HG03521 (cell line): Measurements from ENCODE around the gene WASF1.
"Not testable (repeated sequence)": the region's sequence is repeated elsewhere in the genome, so short reads cannot be mapped to it uniquely, and the experiment has no call there.

Source experiments
- ATAC-seq: cut with Tn5 transposase; IDR thresholded peaks from one replicate; pipeline ENCODE4 v1.9.1; 2021; ENCODE audit warnings: mild to moderate bottlenecking, moderate library complexity; ENCODE audit not compliant: unreplicated experiment

WASF1 gene

DNA sequence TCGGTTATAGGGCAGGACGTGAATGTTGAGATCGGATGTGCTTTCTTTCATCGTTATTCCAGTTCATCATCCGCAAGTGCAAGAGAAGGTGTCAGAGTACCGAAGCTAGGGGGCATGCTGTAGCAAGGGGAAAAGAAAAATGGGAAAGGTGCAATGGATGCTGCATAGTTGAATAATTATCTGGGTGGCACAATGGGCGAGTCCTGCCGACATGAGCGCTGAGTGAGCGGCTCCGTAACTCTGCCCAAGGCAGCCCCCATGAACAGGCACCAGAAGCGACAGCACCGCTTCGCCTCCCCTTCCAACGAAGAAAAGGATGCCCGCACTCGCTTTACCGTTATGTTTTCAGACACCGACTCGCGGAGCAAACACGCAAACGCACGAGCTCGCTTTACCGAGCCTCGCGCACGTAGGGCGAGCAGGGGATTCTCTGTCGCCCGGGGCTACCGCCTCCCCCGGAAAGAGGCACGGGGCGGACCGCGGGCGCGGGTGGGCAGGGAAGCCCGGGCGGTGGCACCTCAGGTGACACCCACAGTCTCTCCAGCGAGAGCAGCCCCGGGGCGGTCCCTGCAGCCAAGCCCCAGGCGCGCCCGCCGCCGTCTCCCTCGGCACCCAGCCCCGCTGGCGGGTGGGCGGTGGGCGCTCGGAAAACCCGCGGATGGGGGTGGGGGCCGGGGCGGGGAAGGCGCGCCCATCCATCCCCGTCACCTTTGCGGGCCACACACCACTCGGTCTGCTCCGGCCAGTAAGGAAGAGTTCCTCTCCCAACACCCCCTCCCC is 654 bp downstream of the WASF1 start:
- ATAC-seq = peak; percentile 15

DNA sequence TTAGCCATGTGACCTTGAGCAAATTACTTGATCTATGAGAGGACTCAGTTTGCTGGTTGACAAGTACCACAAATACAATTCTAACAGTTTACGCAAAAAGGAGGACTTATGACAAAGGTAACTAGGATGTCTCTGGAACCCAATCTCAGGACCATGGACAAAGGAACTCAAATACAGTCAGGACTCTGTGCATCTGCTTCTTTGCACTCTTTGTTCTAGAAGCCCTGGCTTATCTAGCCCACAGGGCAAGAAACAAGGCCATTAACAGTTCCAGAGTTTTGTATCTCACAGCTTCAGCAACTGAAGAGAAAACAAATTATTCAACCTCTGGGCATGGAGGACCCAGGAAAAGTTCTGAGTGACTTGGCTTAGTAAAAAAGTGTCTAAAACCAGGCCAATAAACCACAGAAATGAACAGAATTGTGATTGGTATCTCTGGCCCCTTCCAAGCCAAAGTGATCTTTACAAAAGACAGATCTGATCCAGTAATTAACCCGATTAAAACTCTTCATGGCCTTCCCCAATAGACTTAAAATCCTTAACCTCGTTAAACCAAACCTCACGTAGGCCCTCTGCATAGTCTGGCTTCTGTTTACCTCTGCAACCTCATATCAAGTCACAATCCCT is 5.9 kb downstream of the WASF1 start:
- ATAC-seq = no peak

DNA sequence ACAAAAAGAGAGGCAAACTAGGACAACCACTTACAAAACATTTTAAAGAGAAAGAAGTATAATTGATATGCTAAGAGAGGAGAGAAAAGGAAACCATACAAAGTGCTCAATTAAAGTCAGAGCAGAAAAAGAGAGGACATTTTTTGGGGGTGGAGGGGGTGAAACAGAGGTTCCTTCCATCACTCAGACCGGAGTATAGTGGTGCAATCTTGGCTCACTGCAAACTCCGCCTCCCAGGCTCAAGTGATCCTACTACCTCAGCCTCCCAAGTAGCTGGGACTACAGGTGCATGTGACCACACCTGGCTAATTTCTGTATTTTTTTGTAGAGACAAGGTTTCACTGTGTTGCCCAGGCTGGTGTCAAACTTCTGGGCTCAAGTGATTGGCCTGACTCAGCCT is 9.4 kb downstream of the WASF1 start:
- no peak for ATAC-seq

DNA sequence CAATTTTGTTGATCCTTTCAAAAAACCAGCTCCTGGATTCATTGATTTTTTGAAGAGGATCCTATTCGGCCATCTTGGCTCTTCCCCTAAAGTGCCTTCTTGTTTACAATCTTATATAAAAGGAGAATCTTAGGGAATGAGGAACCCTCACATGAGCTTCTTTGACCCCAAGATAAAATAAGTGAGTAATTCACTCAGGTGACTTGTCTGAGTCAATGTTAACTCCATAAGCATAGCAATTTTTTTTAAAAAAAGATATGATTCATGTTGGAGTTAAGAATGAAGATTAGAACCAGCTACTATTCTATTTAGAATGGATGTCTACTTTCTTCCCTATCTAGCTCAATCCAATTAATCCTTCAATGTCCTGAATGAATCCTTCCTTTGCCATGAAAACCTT is 21.0 kb downstream of the WASF1 start:
- no peak for ATAC-seq

DNA sequence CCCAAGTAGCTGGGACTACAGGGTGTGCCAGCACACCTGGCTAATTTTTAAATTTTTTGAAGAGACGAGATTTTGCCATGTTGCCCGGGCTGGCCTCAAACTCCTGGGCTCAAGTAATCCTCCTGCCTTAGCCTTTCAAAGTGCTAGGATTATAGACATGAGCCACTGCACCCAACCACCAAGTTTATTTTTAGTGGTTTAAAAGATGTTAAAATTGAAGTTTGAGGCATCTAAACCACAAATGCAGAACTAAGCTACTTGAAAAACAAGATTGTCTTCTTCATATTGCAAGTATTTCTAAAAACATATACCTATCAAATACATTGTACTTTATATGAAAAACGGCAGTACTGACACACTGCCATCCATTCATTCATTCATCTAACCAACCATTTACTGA is 31.6 kb downstream of the WASF1 start:
- ATAC-seq = no peak

DNA sequence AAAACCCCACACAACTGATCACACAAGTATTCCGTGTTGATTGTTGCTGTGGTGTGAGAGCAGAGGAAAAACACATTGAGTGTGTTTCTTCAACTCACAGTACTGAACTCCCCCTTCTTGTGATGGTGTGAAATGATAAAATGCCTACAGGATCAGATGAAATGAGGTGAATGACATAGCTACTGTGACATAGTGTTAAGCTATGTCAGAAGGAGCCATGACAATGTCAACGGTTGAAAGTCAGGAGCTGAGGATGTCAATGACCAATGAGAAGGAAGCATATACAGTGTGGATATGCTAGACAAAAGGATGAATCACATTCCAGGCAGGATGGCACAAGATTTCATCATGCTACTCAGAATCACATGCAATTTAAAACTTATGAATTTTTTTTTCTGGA is 38.8 kb downstream of the WASF1 start:
- ATAC-seq = no peak

DNA sequence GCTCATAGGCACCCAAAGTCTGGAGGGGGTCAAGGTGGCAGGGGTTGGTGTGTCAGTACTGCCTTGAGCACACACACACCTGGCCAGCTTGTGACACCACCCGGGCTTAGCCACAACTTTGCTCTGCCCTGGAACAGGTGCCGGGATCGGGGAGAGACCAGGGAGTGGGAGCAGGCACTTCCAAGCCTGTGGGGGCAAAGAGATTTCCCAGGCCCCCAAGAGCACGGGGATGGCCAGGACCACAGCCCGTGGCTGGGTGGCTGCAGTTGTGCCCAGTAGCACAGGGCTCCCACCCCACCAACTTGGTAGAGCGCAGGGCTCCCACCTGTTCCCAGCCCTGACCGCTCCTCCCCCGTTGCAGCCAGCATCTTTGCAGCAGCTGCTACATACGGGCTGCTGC is 40.4 kb downstream of the WASF1 start:
- ATAC-seq = no peak

DNA sequence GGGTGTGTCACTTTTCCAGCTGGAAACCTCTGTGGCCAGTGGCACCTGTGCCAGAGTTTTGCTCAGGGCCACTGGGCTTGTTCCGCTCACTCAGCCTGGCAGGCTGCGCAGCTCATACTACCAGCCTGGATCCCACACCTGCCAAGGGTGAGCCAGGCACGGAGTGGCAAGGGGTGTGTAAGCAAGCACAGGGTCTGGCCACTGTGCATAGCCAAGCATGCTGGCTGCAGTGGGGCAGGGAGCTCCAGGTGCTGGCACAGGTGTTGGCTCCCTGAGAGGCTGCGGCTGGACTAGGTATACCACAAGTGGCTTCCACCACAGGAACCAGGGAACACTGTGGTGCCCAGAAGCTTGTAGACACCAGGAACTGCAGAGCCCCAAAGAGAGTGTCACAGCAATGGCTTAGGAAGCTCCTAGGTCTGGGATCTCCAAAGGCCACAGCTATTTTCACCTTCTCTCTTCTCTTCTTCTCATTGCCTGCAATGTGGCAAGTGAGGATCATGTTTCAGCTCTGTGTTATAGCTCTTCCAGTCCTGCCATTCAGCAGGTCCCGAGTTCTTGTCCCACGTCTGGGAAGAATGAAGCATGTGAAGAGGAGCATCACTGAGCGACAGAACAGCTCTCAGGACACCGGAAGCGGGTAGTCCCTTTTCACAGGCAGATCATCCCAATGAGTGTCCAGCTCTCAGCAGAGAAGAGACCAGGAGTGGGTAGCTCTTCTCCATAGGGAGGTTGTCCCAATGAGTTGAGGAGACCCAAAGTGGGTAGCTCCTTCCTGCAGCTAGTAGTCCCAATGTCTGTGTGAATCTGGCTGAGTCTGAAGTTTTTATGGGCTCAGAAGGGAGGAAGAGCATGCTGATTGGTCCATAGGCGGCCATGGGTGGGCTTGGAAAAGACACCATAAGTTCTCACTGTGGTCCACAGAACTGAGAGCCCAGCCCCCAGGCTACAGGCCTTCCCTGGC is 41.3 kb downstream of the WASF1 start:
- no peak for ATAC-seq

DNA sequence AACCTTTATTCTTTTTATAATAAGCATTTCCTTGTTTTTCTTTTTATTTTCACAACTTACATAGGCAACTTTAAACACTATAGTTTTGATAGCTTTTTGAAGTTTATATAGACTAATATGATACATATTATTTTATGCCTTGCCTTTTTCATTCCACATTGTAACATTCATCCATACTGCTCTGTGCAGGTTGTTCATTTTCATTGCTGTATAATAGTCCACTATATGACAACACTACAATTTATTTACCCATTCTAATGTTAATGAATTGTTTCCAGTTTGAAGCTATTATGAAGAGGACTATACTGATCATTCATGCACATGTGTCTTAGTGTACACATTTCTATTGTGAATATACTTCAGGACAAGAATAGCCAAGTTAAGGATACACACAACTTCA is 49.1 kb downstream of the WASF1 start:
- ATAC-seq = no peak

GRCh38 chr6:110128418-110128817 is 51.1 kb downstream of the WASF1 start:
- no peak for ATAC-seq

DNA sequence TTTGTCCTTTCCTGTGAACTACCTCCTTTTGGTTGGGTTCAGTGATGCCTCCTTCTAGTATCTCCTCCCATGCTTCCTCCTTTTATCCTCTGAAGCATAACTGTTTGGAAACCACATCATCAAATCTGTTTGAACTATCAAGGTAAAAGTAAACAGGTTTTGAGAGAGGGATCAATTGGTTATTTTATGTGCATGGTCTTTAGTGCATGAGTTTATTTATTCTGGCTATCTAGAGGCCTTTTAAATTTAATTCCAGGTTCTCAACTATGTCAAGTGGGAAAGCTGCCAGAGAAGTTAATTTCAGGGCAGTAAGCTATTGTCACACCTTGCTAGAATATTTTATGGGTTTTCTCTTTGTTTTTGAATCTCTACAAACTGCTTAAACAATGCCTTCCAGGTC is 54.1 kb downstream of the WASF1 start:
- ATAC-seq = no peak

DNA sequence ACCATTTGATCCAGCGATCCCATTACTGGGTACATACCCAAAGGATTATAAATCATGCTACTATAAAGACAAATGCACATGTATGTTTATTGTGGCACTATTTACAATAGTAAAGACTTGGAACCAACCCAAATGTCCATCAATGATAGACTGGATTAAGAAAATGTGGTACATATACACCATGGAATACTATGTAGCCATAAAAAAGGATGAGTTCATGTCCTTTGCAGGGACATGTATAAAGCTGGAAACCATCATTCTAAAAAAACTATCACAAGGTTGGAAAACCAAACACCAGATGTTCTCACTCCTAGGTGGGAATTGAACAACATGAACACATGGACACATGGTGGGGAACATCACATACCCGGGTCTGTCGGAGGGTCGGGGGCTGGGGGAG is 57.8 kb downstream of the WASF1 start:
- not testable (repeated sequence) for ATAC-seq

- ATAC-seq = no peak
These were observed 63.2 kb downstream of the WASF1 start for GRCh38 chr6:110116258-110116657.

GRCh38 chr6:110114004-110114403 is 65.5 kb downstream of the WASF1 start:
- no peak for ATAC-seq

GRCh38 chr6:110105296-110105695 is 74.2 kb downstream of the WASF1 start:
- no peak for ATAC-seq

DNA sequence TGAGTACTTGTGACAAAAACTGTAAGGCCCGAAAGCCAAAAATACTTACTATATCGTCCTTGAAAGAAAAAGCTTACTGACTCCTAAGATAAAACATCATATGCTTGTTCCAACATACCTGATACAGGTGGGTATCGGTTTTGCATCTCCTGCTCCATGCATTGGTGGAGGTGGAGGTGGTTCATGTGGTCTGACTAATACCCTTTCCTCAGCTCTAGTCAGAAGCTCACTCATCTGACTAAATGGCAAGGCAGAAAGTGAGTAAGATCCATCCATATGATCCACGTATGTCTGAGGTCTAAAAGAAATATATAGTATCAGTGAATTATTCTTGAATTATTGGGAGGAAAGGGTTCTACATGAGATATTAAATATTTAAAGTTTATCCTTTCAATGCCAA is 76.2 kb downstream of the WASF1 start:
- no peak for ATAC-seq

DNA sequence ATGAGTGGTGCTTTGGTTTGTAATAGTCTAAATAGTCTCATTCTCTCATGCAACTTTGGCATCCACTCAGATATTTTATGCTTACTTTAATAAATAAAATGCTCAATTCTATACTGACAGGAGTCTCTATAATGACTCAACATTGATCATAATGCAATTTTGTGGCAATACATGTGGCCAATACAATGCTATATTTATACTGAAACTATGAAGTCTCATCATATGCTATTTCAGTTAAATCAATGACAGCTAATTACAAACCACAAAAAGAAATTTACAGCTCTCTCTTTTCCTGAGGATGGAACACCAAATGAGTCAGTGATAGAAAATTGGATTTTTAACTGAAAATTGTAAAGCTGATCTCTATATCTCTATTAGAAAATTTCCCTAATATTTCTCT is 77.1 kb downstream of the WASF1 start:
- no peak for ATAC-seq

DNA sequence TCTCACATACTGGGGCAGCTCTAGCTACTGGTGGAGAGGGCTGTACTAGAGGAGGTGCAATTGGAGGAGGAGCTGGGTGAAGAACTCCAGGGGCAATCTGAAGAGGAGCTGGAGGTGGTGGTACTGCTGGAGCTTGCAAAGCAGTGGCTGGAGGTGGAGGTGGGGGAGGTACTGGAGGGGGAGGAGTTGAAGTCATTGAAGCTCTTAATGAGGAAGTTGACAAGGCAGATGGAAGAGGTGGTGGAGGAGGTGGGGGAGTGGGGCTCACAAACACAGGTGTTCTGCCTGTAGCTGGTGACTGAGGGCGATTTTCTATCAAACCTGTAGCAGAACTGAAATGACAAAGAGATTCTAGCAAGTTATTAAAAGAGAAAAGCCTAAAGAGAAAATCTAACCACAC is 77.6 kb downstream of the WASF1 start:
- no peak for ATAC-seq

- ATAC-seq = no peak
These were observed 80.9 kb downstream of the WASF1 start for GRCh38 chr6:110098511-110099116.

DNA sequence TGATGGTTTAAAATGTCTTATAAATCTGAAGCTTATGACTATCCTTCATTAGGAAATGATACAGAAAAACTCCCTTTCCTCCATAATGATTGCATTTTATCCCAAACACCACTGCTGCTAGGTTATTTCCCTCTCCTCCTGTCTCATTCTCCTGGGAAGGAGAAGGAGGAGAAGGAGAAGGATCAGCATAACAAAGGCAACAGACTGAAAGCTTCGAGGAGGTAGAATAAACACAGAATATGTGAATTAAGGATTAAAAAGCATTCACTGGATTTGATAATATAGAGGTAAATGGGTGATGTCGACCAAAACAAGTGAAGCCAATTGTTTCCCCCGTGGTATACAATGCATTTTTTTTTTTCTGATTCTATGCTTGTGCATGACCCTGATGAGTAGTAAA is 82.0 kb downstream of the WASF1 start:
- no peak for ATAC-seq

DNA sequence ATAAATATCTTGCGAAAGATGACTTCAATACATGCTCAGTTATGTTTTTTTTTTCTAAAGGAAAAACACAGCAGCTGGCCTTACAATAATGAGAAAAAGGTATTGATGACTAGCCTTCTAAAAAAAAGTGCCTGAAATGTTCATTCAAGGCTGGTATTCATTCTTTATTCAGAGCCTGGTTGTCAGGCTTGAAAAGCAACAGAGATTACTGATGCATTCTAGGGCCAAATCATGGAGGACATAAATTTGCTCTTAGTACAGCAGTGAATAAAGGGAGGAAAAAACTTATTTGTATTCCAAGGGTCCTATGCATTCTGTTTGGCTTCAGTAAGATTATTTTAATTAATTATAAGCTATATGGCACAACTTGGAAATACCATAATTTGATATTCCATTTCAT is 83.5 kb downstream of the WASF1 start:
- no peak for ATAC-seq
